ENCODE results near the gene DAB2IP. TPM values are rescaled to one million over a fixed set of nuclear protein-coding genes. Genes with fewer than 3 reads are reported as not detected.

The DAB2IP gene
- total RNA-seq, 3 donors from 2014 or later: 109 to 157 (median 111) TPM

DNA sequence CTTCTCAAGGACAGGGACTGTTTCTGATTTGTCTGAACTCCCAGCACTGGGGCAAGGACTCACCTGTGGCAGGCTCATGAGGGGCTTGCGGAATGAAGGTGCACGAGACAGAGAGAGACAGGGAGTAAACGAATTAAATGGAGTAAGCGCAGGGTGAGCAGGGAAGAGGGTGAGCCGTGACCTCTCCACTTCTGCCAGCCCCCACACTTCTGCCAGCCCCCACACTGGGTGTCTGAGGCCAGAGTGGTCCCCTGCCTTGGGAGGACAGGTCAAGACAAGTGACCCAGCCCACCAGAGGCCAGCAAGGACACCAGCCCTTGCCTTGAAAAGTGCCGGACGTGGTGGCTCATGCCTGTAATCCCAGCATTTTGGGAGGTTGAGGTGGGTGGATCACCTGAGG is 37.2 kb downstream of the DAB2IP start:
- intact Hi-C loops (cut with DNase I, micrococcal nuclease): loop anchor here in 1 of 2 donors (10.0 kb wide), 1 partner anchor 306 kb away; no protein-coding TSS in a partner anchor
- no peak for TF ChIP-seq CTCF (IDR thresholded peaks at IDR 0.05)
- no peaks in the 10 kb centered on the region for H3K9me3 ChIP-seq
- H3K36me3 ChIP-seq (ENCODE audit: low read depth): no peaks in the 10 kb centered on the region
- H3K4me3 ChIP-seq: no peak overlapping the region
- DNase-seq: no peak
- peaks cover 19% of the 10 kb centered on the region for H3K4me1 ChIP-seq (ENCODE audit: low read depth)
- no peak for ATAC-seq

DNA sequence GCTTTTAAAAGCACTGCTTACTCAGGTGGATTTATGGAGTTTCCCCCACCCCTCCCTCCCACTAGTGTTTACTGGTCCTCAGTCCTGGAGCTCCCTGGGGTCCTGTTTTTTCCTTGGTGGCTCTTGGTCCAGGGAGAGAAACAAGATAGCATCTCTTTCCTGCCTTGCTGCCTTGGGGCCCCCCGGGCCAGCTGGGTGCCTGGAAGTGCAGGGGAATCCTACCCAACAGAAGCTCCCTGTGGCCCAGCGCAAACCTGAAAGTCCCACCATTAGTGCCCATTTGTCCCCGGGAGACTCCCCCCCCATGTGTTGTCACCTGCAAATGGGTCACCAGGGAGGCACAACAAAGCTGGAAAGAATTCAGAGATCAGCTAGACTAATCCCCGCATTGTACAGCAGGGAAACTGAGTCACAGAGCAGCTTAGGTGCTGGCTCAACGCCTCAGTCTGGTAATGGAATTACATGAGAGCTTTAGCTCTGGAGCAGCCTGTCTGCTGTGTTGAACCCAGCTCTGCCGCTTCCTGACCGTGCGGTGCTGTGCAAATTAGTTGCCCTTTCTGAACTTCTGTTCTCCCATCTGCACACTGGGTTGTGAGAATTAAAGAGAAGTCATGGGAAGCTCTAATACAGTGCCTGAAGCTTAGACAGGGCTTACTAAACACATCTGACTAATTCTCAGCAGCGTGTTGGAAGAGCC is 38.2 kb downstream of the DAB2IP start:
- no peak for DNase-seq
- ATAC-seq: no peak
- no peak for TF ChIP-seq CTCF (IDR thresholded peaks at IDR 0.05)
- intact Hi-C loops (cut with DNase I, micrococcal nuclease): loop anchor here in 1 of 2 donors (10.0 kb wide), 2 partner anchors 135 to 305 kb away; no protein-coding TSS in a partner anchor
- Histone ChIP-seq H3K36me3 (ENCODE audit: low read depth) (no peaks in the 10 kb centered on the region), H3K4me3 (no peak overlapping the region), H3K9me3 (no peaks in the 10 kb centered on the region), H3K4me1 (ENCODE audit: low read depth) (peaks cover 19% of the 10 kb centered on the region)

GRCh38 chr9:121690316-121690715 is 38.9 kb downstream of the DAB2IP start:
- intact Hi-C loops (cut with DNase I, micrococcal nuclease): loop anchor here in 1 of 2 donors (10.0 kb wide), 1 partner anchor 136 kb away; no protein-coding TSS in a partner anchor
- DNase-seq: no peak
- TF ChIP-seq CTCF (IDR thresholded peaks at IDR 0.05): no peak
- no peaks in the 10 kb centered on the region for H3K9me3 ChIP-seq
- H3K4me1 ChIP-seq (ENCODE audit: low read depth): peaks cover 19% of the 10 kb centered on the region
- no peaks in the 10 kb centered on the region for H3K36me3 ChIP-seq (ENCODE audit: low read depth)
- peak; percentile 25 for ATAC-seq
- H3K4me3 ChIP-seq: no peak overlapping the region

- Histone ChIP-seq H3K36me3 (ENCODE audit: low read depth) (no peaks in the 10 kb centered on the region), H3K4me1 (ENCODE audit: low read depth) (peaks cover 19% of the 10 kb centered on the region), H3K4me3 (no peak overlapping the region), H3K9me3 (no peaks in the 10 kb centered on the region)
- TF ChIP-seq CTCF (IDR thresholded peaks at IDR 0.05): no peak
- no peak for DNase-seq
- ATAC-seq: no peak
- intact Hi-C loops (cut with DNase I, micrococcal nuclease): loop anchor here in 1 of 2 donors (10.0 kb wide), 1 partner anchor 136 kb away; no protein-coding TSS in a partner anchor
These were observed 39.3 kb downstream of the DAB2IP start for GRCh38 chr9:121690766-121691165.

- peak in 1 of 3 donors; percentile 20 for DNase-seq
- H3K9me3 ChIP-seq: no peaks in the 10 kb centered on the region
- H3K4me3 ChIP-seq: no peak overlapping the region
- no peak for ATAC-seq
- intact Hi-C loops (cut with DNase I, micrococcal nuclease): loop anchor here in 1 of 2 donors (10.0 kb wide), 1 partner anchor 137 kb away; no protein-coding TSS in a partner anchor
- H3K36me3 ChIP-seq (ENCODE audit: low read depth): no peaks in the 10 kb centered on the region
- H3K4me1 ChIP-seq (ENCODE audit: low read depth): peaks cover 17% of the 10 kb centered on the region
- no peak for TF ChIP-seq CTCF (IDR thresholded peaks at IDR 0.05)
These were observed 40.5 kb downstream of the DAB2IP start for GRCh38 chr9:121691890-121692289.
